Caco-2 (cell line): ENCODE measurements around the gene BHLHE40. TPM values are rescaled to one million over a fixed set of nuclear protein-coding genes. Genes with fewer than 3 reads are reported as not detected.

Experiments
- BruUV-seq: library from RNA; stranded (reverse); fragments of 400-500 nt; replicated peaks from 2 replicates; lab custom pipeline; 2021; lab: Mats Ljungman, UMichigan
- CTCF ChIA-PET: fragments of 300-600 bp; sonication (Branson Sonifier 250); formaldehyde crosslinking; loops from one replicate; lab custom pipeline; 2022; ENCODE audit warnings: antibody characterized with exemption; lab: Charles Lee
- POLR2A ChIA-PET: fragments of 300-600 bp; sonication (Branson Sonifier 250); formaldehyde crosslinking; loops from one replicate; lab custom pipeline; 2022; ENCODE audit warnings: antibody characterized with exemption; lab: Charles Lee
- DNase-seq, 2 experiments: peaks; one replicate each; pipeline versions ENCODE4 v3.0.0 to v3.0.0-alpha.2; 2020 to 2022
- H3K27me3 ChIP-seq: replicated peaks from 2 replicates; pipeline ENCODE4 v1.6.0; 2011; ENCODE audit warnings: low read length; ENCODE audit not compliant: control insufficient read depth, insufficient read depth
- H3K36me3 ChIP-seq: 2 replicates; pipeline ENCODE4 v1.5.1; 2011; ENCODE audit warnings: low read length; ENCODE audit not compliant: control insufficient read depth, insufficient read depth
- H3K4me1 ChIP-seq: fragments of 250-450 bp; sonication (Bioruptor Pico); 2 replicates; pipeline ENCODE4 v1.5.1; 2020; ENCODE audit warnings: mild to moderate bottlenecking
- H3K4me3 ChIP-seq: 2 replicates; pipeline ENCODE4 v1.5.1; 2011; ENCODE audit warnings: low read depth, mild to moderate bottlenecking, control low read depth, low read length
- H3K9me3 ChIP-seq: fragments of 250-450 bp; sonication (Bioruptor Pico); 2 replicates; pipeline ENCODE4 v1.5.1; 2020; ENCODE audit warnings: mild to moderate bottlenecking, moderate library complexity
- H3K27ac Mint-ChIP-seq: one replicate; pipeline ENCODE4 v1.8.0; 2022; ENCODE audit warnings: mixed read lengths; ENCODE audit not compliant: unreplicated experiment
- H3K27me3 Mint-ChIP-seq: one replicate; pipeline ENCODE4 v1.8.0; 2022; ENCODE audit warnings: mixed read lengths; ENCODE audit not compliant: insufficient read depth, unreplicated experiment
- H3K36me3 Mint-ChIP-seq: one replicate; pipeline ENCODE4 v1.8.0; 2022; ENCODE audit warnings: mild to moderate bottlenecking, mixed read lengths; ENCODE audit not compliant: insufficient read depth, unreplicated experiment
- H3K4me1 Mint-ChIP-seq: one replicate; pipeline ENCODE4 v1.8.0; 2022; ENCODE audit warnings: low read depth, mixed read lengths; ENCODE audit not compliant: unreplicated experiment
- H3K4me3 Mint-ChIP-seq: one replicate; pipeline ENCODE4 v1.8.0; 2022; ENCODE audit warnings: mild to moderate bottlenecking, moderate library complexity, mixed read lengths; ENCODE audit not compliant: unreplicated experiment
- H3K9me3 Mint-ChIP-seq: one replicate; pipeline ENCODE4 v1.8.0; 2022; ENCODE audit warnings: mixed read lengths; ENCODE audit not compliant: unreplicated experiment
- intact Hi-C: fragments of 100-400 bp; cut with micrococcal nuclease; formaldehyde crosslinking; loops from one replicate; pipeline ENCODE4 v1.10.0; 2022; ENCODE audit not compliant: unreplicated experiment
- total RNA-seq: library from RNA; stranded (reverse); gene quantifications from 2 replicates; pipeline ENCODE4 v1.2.3, GENCODE V29; 2022
- TF ChIP-seq, protein P1 (sequence below), 2 experiments: fragments of 200-600 bp in 1 of 2; IDR thresholded peaks; 1 replicate in 1 of 2; 2 replicates in 1 of 2; pipeline versions ENCODE4 v1.5.1 to v1.8.0; 2011 to 2022; ENCODE audit warnings: antibody characterized with exemption in 1 of 2, control low read depth in 1 of 2, inconsistent platforms in 1 of 2, low read depth in 1 of 2, low read length in 1 of 2, mild to moderate bottlenecking in 1 of 2, moderate library complexity in 1 of 2; ENCODE audit not compliant: insufficient read depth in 1 of 2, severe bottlenecking in 1 of 2, unreplicated experiment in 1 of 2

Gene BHLHE40
- total RNA-seq, 1 experiment from 2014 or later = 8.5 TPM

DNA sequence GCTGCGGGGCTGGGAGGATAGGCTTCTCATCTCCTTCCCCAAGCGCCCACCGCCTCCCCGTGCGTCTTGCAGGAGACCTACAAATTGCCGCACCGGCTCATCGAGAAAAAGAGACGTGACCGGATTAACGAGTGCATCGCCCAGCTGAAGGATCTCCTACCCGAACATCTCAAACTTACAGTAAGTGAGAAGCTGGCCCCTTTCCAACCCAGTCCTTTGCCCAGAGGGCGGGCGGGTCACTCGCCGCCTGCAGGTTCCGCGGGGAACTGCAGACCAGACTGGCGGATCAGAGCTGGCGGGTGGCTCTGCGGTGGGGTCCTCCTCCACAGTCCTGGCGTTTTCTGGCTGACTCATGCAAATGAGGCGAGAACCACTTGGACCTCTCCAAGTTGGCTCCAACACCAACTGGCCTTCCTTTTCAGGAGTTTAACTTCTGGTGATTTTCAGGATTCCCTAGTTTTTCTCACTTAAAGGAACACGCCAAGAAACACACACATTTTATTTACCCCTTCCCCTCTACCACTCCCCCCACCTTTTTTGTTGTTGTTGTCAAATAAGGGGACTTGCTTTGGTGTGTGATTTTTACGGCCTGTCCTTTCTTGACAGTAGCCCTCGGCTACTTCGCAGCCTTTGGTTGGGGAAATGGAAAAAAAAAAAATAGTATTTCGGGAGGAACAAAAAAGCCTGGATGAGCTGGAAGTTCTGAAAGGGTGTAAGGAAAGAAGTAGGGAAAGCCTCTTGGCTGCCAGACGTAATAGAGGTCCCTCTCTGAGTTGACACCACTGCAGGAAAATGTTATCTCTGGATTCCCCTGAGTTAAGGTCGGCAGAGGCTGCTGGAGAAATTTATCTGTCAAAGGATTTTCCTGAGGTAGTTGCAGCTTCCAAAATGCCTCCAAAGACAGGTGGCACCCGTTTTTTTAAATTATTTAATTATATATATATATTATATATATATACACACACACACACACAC lies 1.3 kb downstream of the BHLHE40 start:
- DNase-seq = peak; percentile 80 to 89
- H3K36me3 Mint-ChIP-seq = peaks cover 16% of the 10 kb centered on the region
- H3K4me1 Mint-ChIP-seq = peaks cover 26% of the 10 kb centered on the region
- H3K27ac Mint-ChIP-seq = peak overlapping the region; percentile 57
- Histone ChIP-seq H3K36me3 (peaks cover 2% of the 10 kb centered on the region), H3K4me3 (peak overlapping the region; percentile 70), H3K4me1 (peaks cover 26% of the 10 kb centered on the region), H3K27me3 (no peaks in the 10 kb centered on the region), H3K9me3 (no peaks in the 10 kb centered on the region)
- intact Hi-C loops = loop anchor here (1.0 kb wide), 1 partner anchor 324 kb away; no protein-coding TSS in a partner anchor
- peak overlapping the region; percentile 89 for H3K4me3 Mint-ChIP-seq
- H3K9me3 Mint-ChIP-seq = no peaks in the 10 kb centered on the region
- BruUV-seq = no TSS peak
- no peaks in the 10 kb centered on the region for H3K27me3 Mint-ChIP-seq
- POLR2A ChIA-PET = interaction anchor here (0.6 kb wide), 1 partner anchor 216 kb away, joined by 5 read pairs; no protein-coding TSS in a partner anchor
- CTCF ChIA-PET = interaction anchor here (0.6 to 2.3 kb wide), 13 partner anchors 36 to 482 kb away, joined by 3 to 10 read pairs (median 3); no protein-coding TSS in a partner anchor
- TF ChIP-seq, protein P1, sequence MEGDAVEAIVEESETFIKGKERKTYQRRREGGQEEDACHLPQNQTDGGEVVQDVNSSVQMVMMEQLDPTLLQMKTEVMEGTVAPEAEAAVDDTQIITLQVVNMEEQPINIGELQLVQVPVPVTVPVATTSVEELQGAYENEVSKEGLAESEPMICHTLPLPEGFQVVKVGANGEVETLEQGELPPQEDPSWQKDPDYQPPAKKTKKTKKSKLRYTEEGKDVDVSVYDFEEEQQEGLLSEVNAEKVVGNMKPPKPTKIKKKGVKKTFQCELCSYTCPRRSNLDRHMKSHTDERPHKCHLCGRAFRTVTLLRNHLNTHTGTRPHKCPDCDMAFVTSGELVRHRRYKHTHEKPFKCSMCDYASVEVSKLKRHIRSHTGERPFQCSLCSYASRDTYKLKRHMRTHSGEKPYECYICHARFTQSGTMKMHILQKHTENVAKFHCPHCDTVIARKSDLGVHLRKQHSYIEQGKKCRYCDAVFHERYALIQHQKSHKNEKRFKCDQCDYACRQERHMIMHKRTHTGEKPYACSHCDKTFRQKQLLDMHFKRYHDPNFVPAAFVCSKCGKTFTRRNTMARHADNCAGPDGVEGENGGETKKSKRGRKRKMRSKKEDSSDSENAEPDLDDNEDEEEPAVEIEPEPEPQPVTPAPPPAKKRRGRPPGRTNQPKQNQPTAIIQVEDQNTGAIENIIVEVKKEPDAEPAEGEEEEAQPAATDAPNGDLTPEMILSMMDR (IDR thresholded peaks at IDR 0.05; ENCODE audit: insufficient read depth in 1 of 2, low read depth in 1 of 2, low read length in 1 of 2, severe bottlenecking in 1 of 2, unreplicated experiment in 1 of 2) = peak; percentile 86 to 92

DNA sequence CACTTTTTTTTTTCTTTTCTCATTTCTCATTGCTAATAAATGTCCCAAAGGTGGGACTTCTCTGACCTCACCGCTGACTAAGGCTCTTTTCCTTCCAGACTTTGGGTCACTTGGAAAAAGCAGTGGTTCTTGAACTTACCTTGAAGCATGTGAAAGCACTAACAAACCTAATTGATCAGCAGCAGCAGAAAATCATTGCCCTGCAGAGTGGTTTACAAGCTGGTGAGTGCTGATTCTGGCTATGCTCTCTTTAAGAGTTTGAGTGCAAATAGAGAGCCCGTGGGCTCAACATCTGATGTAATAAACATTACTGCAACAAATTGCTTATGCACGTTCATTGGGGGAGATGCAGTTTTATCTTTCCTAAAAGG lies 2.0 kb downstream of the BHLHE40 start:
- peaks cover 16% of the 10 kb centered on the region for H3K36me3 Mint-ChIP-seq
- peaks cover 34% of the 10 kb centered on the region for H3K4me1 ChIP-seq
- peak overlapping the region; percentile 5; the same call in 1 of the 2 replicates for H3K4me3 ChIP-seq
- H3K27me3 Mint-ChIP-seq = no peaks in the 10 kb centered on the region
- no peaks in the 10 kb centered on the region for H3K9me3 ChIP-seq
- intact Hi-C loops = no loop called here
- no peaks in the 10 kb centered on the region for H3K27me3 ChIP-seq
- no peak for DNase-seq
- ChIA-PET POLR2A (no interaction called here), CTCF (interaction anchor here (0.6 to 1.2 kb wide), 3 partner anchors 244 to 483 kb away, joined by 3 read pairs; no protein-coding TSS in a partner anchor)
- H3K4me1 Mint-ChIP-seq = peaks cover 34% of the 10 kb centered on the region
- no TSS peak for BruUV-seq
- no peaks in the 10 kb centered on the region for H3K9me3 Mint-ChIP-seq
- peaks cover 2% of the 10 kb centered on the region for H3K36me3 ChIP-seq
- H3K4me3 Mint-ChIP-seq = peak overlapping the region; percentile 89
- H3K27ac Mint-ChIP-seq = no peak overlapping the region
- TF ChIP-seq, protein P1 (IDR thresholded peaks at IDR 0.05; ENCODE audit: insufficient read depth in 1 of 2, low read depth in 1 of 2, low read length in 1 of 2, severe bottlenecking in 1 of 2, unreplicated experiment in 1 of 2) = no peak
